ENCODE results near the gene MRPS7.

The MRPS7 gene

GRCh38 chr17:75242461-75243042 is 19.1 kb upstream of the MRPS7 start:
- no peak overlapping the region for H3K4me3 ChIP-seq (ENCODE audit: low read length)
- TF ChIP-seq CTCF (IDR thresholded peaks at IDR 0.05; ENCODE audit: insufficient read depth, low read depth, low read length, missing control alignments): no peak
- DNase-seq (ENCODE audit: low read depth): no peak

DNA sequence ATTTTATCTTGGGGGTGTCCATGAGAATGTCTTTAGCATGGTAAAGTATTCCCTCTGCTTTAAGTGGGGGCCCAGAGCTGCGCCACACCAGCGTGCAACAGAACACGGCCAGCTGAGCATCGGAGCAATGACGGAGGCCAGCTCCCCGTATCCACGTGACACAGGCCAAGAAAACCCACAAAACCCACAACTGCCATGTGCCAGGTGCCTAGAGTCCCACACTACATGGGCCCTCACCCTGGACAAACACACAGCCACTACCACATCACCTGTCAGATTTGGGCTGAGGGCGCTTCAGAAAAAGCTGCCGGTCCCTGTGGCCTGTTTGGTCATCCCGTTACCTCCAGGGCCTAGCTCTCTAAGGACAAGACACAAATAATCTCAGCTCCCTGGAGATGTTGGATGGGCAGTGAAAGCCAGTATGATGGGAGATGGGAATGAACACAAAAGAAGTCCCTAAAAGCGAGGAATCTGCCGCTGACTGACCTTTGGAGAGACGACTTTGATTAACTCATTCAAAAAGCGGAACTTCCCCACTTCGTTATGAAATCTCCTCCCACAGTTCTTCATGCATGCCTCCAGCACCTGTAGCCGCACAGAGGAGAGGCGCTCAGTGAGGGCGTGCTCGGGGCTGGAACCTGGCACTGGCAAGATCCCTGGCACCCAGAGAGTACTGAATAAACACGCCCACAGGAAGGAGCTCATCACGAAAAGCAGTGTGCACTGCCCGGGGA is 17.4 kb upstream of the MRPS7 start:
- DNase-seq (ENCODE audit: low read depth): no peak
- no peak for TF ChIP-seq CTCF (IDR thresholded peaks at IDR 0.05; ENCODE audit: insufficient read depth, low read depth, low read length, missing control alignments)
- no peak overlapping the region for H3K4me3 ChIP-seq (ENCODE audit: low read length)

DNA sequence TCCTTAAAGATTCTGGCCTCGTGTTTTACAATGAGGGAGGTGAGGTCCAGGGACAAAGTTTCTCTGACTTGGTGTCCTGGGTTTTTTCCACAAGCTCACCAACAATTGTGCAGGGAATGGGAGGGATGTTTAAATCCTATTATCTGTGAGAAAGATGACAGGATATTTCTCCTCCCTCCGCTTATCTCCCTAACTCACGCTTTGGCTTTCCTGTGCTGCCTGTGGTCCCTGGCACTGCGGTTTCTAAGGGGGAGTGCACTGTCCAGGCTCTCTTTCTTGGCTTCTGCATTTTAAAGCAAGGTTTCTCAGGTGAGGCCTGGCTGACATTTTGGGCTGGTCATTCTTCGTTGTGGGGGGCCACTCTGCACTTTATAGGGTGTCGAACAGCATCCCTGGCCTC is 16.7 kb upstream of the MRPS7 start:
- DNase-seq (ENCODE audit: low read depth): no peak
- no peak overlapping the region for H3K4me3 ChIP-seq (ENCODE audit: low read length)
- no peak for TF ChIP-seq CTCF (IDR thresholded peaks at IDR 0.05; ENCODE audit: insufficient read depth, low read depth, low read length, missing control alignments)

DNA sequence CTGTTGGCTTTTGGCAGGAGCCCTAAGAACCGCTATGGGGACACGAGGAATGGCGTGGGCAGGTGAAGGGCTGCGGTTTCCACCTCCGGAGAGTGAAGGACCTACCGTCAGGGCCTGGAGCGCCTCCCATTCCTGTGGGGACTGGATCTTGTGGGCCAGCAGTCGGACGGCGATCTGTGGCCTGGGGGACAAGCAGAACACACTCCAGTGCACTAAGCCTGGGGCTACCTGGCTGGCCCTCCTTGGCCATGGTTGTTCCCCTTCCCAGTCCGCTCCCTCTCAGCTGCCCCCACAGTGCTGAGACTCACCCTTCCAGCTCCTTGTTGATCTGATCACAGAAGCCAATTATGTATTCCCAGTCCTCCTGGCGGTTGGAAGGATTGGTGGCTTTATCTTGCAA is 15.3 kb upstream of the MRPS7 start:
- no peak overlapping the region for H3K4me3 ChIP-seq (ENCODE audit: low read length)
- no peak for TF ChIP-seq CTCF (IDR thresholded peaks at IDR 0.05; ENCODE audit: insufficient read depth, low read depth, low read length, missing control alignments)

DNA sequence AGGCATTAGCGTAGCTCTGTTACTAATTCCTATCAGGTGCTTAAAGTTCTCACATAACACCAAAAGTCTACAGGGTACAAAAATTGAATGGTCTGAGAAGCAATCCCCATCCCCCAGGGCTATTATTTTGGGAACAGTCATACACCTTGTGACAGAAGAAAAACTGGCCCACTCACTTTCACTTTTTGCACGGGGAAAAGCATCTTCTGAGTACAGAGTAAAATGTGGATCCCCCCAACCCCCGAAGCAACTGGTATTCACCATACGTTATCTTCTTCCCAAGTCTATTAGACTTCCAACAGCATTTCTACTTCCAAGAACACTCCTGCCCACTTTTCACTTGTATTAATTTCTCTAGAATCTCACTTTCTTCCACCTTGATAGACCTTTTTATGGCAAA is 12.1 kb upstream of the MRPS7 start:
- no peak overlapping the region for H3K4me3 ChIP-seq (ENCODE audit: low read length)
- no peak for DNase-seq (ENCODE audit: low read depth)
- TF ChIP-seq CTCF (IDR thresholded peaks at IDR 0.05; ENCODE audit: insufficient read depth, low read depth, low read length, missing control alignments): no peak

More for the DNA sequence above, 15.3 kb upstream of the MRPS7 start:
- DNase-seq (ENCODE audit: low read depth): no peak

- no peak overlapping the region for H3K4me3 ChIP-seq (ENCODE audit: low read length)
- DNase-seq (ENCODE audit: low read depth): peak; percentile 70
- no peak for TF ChIP-seq CTCF (IDR thresholded peaks at IDR 0.05; ENCODE audit: insufficient read depth, low read depth, low read length, missing control alignments)
Observed at GRCh38 chr17:75250009-75250471, 11.6 kb upstream of the MRPS7 start.
